H9 (cell line): ENCODE measurements around the gene NEK6. TPM values are rescaled to one million over a fixed set of nuclear protein-coding genes. Genes with fewer than 3 reads are reported as not detected.
A peak's percentile ranks its signal among the peaks of the same experiment; 100 is the strongest.

Experiments
- DNase-seq: peaks from one replicate; pipeline ENCODE4 v3.0.0-alpha.2; 2017
- H2AFZ ChIP-seq: one replicate; pipeline ENCODE4 v1.6.1; 2013; ENCODE audit warnings: mild to moderate bottlenecking, low read length, control low read depth, moderate library complexity
- H2AK5ac ChIP-seq: 2 replicates; pipeline ENCODE4 v1.6.1; 2013; ENCODE audit warnings: low read length, control low read depth, mixed read lengths; ENCODE audit not compliant: insufficient read length
- H2BK120ac ChIP-seq: one replicate; pipeline ENCODE4 v1.6.1; 2013; ENCODE audit warnings: low read depth, mild to moderate bottlenecking, low read length, control low read depth, inconsistent platforms; ENCODE audit not compliant: poor library complexity, severe bottlenecking
- H2BK12ac ChIP-seq: 2 replicates; pipeline ENCODE4 v1.6.1; 2013; ENCODE audit warnings: low read length, control low read depth, mixed read lengths, low read depth; ENCODE audit not compliant: insufficient read length
- H2BK15ac ChIP-seq: 2 replicates; pipeline ENCODE4 v1.6.1; 2013; ENCODE audit warnings: low read depth, low read length, control low read depth
- H2BK20ac ChIP-seq: one replicate; pipeline ENCODE4 v1.6.1; 2013; ENCODE audit warnings: low read depth, mild to moderate bottlenecking, low read length, control low read depth, inconsistent platforms; ENCODE audit not compliant: poor library complexity, severe bottlenecking
- H2BK5ac ChIP-seq: 2 replicates; pipeline ENCODE4 v1.6.1; 2013; ENCODE audit warnings: low read length, control low read depth, mixed read lengths; ENCODE audit not compliant: insufficient read length
- H3K14ac ChIP-seq: 2 replicates; pipeline ENCODE4 v1.6.1; 2013; ENCODE audit warnings: low read length, control low read depth; ENCODE audit not compliant: insufficient read depth
- H3K18ac ChIP-seq: 2 replicates; pipeline ENCODE4 v1.6.1; 2013; ENCODE audit warnings: low read depth, mild to moderate bottlenecking, mixed read lengths, low read length, control low read depth; ENCODE audit not compliant: insufficient read length
- H3K23ac ChIP-seq: 2 replicates; pipeline ENCODE4 v1.6.1; 2013; ENCODE audit warnings: low read length, control low read depth, mixed read lengths, low read depth; ENCODE audit not compliant: insufficient read length
- H3K23me2 ChIP-seq: 2 replicates; pipeline ENCODE4 v1.6.1; 2013; ENCODE audit warnings: low read depth, mild to moderate bottlenecking, mixed read lengths, low read length, control low read depth; ENCODE audit not compliant: insufficient read length, poor library complexity, severe bottlenecking
- H3K27ac ChIP-seq: 2 replicates; pipeline ENCODE4 v1.5.1; 2013; ENCODE audit warnings: low read length, control low read depth, mixed read lengths, low read depth; ENCODE audit not compliant: insufficient read length
- H3K27me3 ChIP-seq: 2 replicates; pipeline ENCODE4 v1.6.1; 2013; ENCODE audit warnings: low read length, control low read depth, inconsistent platforms; ENCODE audit not compliant: insufficient read depth
- H3K4ac ChIP-seq: 2 replicates; pipeline ENCODE4 v1.6.1; 2013; ENCODE audit warnings: low read depth, mild to moderate bottlenecking, control low read depth, inconsistent platforms, low read length, moderate library complexity
- H3K4me1 ChIP-seq: 2 replicates; pipeline ENCODE4 v1.6.1; 2013; ENCODE audit warnings: low read length, control low read depth, inconsistent platforms; ENCODE audit not compliant: insufficient read depth
- H3K4me2 ChIP-seq: 2 replicates; pipeline ENCODE4 v1.6.1; 2013; ENCODE audit warnings: low read length, control low read depth, mixed read lengths; ENCODE audit not compliant: insufficient read length, insufficient read depth
- H3K56ac ChIP-seq: 2 replicates; pipeline ENCODE4 v1.6.1; 2013; ENCODE audit warnings: low read depth, mild to moderate bottlenecking, mixed read lengths, low read length, control low read depth; ENCODE audit not compliant: insufficient read length
- H3K79me1 ChIP-seq: 2 replicates; pipeline ENCODE4 v1.6.1; 2013; ENCODE audit warnings: low read depth, mild to moderate bottlenecking, moderate library complexity, low read length, control low read depth, inconsistent platforms; ENCODE audit not compliant: insufficient read depth, poor library complexity, severe bottlenecking
- H3K79me2 ChIP-seq: 2 replicates; pipeline ENCODE4 v1.6.1; 2013; ENCODE audit warnings: low read length, control low read depth, inconsistent platforms; ENCODE audit not compliant: insufficient read depth
- H3K9ac ChIP-seq: 2 replicates; pipeline ENCODE4 v1.6.1; 2013; ENCODE audit warnings: low read length, control low read depth, mixed read lengths; ENCODE audit not compliant: insufficient read length; ENCODE audit errors: extremely low read depth
- H3K9me3 ChIP-seq: one replicate; pipeline ENCODE4 v1.6.1; 2013; ENCODE audit warnings: low read depth, low read length, inconsistent platforms; ENCODE audit not compliant: control insufficient read depth
- H3T11ph ChIP-seq: one replicate; pipeline ENCODE4 v1.6.1; 2013; ENCODE audit warnings: mild to moderate bottlenecking, low read length, control low read depth, inconsistent platforms
- H4K20me1 ChIP-seq: one replicate; pipeline ENCODE4 v1.6.1; 2013; ENCODE audit not compliant: control insufficient read depth, insufficient read length, insufficient read depth
- H4K5ac ChIP-seq: 2 replicates; pipeline ENCODE4 v1.6.1; 2013; ENCODE audit warnings: low read depth, mild to moderate bottlenecking, mixed read lengths, low read length, control low read depth; ENCODE audit not compliant: insufficient read length
- H4K8ac ChIP-seq: replicated peaks from 2 replicates; pipeline ENCODE4 v1.6.1; 2013; ENCODE audit warnings: low read length, control low read depth, mixed read lengths, low read depth; ENCODE audit not compliant: insufficient read length
- H4K91ac ChIP-seq: 2 replicates; pipeline ENCODE4 v1.6.1; 2013; ENCODE audit warnings: low read depth, mild to moderate bottlenecking, moderate library complexity, mixed read lengths, low read length, control low read depth; ENCODE audit not compliant: insufficient read length
- H3K27ac Mint-ChIP-seq, 3 experiments: 2 replicates in 2 of 3; 3 replicates in 1 of 3; pipeline ENCODE4 v1.8.0; 2020 to 2021; ENCODE audit warnings: mixed read lengths in 3 of 3, mild to moderate bottlenecking in 1 of 3, moderate library complexity in 1 of 3
- H3K27me3 Mint-ChIP-seq: 2 replicates; pipeline ENCODE4 v1.8.0; 2021; ENCODE audit warnings: low read depth, mild to moderate bottlenecking, moderate library complexity, mixed read lengths
- H3K36me3 Mint-ChIP-seq, 3 experiments: 2 replicates in 2 of 3; 3 replicates in 1 of 3; pipeline ENCODE4 v1.8.0; 2020 to 2021; ENCODE audit warnings: low read depth in 3 of 3, mixed read lengths in 3 of 3; ENCODE audit not compliant: insufficient read depth in 1 of 3
- H3K4me1 Mint-ChIP-seq, 2 experiments: 2 replicates each; pipeline ENCODE4 v1.8.0; 2020; ENCODE audit warnings: mixed read lengths in 2 of 2
- H3K4me3 Mint-ChIP-seq, 2 experiments: 2 replicates in 1 of 2; 3 replicates in 1 of 2; pipeline ENCODE4 v1.8.0; 2020 to 2021; ENCODE audit warnings: mild to moderate bottlenecking in 2 of 2, mixed read lengths in 2 of 2, moderate library complexity in 1 of 2
- H3K9me3 Mint-ChIP-seq, 2 experiments: 2 replicates in 1 of 2; 3 replicates in 1 of 2; pipeline ENCODE4 v1.8.0; 2020; ENCODE audit warnings: mild to moderate bottlenecking in 2 of 2, mixed read lengths in 2 of 2, moderate library complexity in 1 of 2
- WGBS: extraction: QIAGEN DNeasy Blood & Tissue Kit; methylation state at CpG from one replicate; pipeline ENCODE4 v1.1.7; 2013; ENCODE audit warnings: missing lambda C conversion rate, low lambda C conversion rate, mixed read lengths; ENCODE audit not compliant: insufficient read length; ENCODE audit errors: extremely low coverage; 5-methylcytosine and 5-hydroxymethylcytosine counted together
- total RNA-seq: library from RNA; stranded (reverse); gene quantifications from 2 replicates; pipeline ENCODE4 v1.2.1, GENCODE V29; 2021
- TF ChIP-seq, protein P1 (sequence below): fragments of 200-600 bp; sonication (generic); conservative IDR thresholded peaks from 3 replicates; pipeline ENCODE4 v1.8.0; 2021; ENCODE audit warnings: antibody characterized with exemption, mild to moderate bottlenecking

NEK6 gene
- total RNA-seq, 1 experiment from 2014 or later, result 14.3 TPM

DNA sequence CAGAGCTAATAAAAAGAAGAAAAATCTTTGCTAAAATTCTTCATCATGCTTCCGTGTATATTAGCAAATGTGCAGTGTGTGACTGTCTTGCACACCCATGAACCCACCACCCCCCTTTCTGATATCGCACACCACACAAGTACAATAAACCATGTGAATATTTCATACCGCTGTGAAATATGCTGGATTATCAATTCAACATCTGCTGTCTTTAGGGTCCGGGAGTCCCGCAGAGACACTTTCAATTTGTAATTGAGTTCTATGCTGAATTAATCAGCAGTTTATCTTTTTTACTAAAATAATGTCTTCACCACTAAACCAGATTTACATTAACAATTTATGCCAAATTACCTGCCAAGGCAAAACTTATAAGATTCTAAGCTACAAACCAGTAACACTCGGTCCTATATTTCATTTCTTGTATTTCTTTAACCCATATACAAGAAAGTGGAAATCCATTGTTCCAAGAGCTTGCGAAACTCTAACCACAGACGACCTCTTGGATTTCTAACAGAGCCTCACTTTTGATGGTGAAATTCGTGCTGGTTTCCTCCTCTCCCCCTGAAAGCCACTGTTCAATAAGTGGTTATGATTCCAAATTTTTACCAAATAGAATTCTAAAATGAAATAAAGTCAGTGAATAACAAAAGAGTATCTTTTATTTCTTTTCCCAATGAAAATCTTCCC, 113.3 kb downstream of the NEK6 start:
- H2BK15ac ChIP-seq, result no peak overlapping the region
- Mint-ChIP-seq H3K27ac (0 out of 7 replicates have a peak overlapping the region, but pooled peaks of 1 of the 3 experiments have one; percentile 6), H3K4me3 (no peak overlapping the region), H3K4me1 (peaks cover 19 to 27% of the 10 kb centered on the region in 2 experiments), H3K27me3 (no peaks in the 10 kb centered on the region), H3K36me3 (peaks cover 11 to 18% (median 13%) of the 10 kb centered on the region in 3 experiments), H3K9me3 (peaks cover 0 to 3% of the 10 kb centered on the region in 2 experiments; a peak in 3 of 5 replicates)
- no peak overlapping the region for H2BK5ac ChIP-seq
- no peak overlapping the region for H3K23ac ChIP-seq
- no peak overlapping the region for H2BK20ac ChIP-seq
- TF ChIP-seq, protein P1, sequence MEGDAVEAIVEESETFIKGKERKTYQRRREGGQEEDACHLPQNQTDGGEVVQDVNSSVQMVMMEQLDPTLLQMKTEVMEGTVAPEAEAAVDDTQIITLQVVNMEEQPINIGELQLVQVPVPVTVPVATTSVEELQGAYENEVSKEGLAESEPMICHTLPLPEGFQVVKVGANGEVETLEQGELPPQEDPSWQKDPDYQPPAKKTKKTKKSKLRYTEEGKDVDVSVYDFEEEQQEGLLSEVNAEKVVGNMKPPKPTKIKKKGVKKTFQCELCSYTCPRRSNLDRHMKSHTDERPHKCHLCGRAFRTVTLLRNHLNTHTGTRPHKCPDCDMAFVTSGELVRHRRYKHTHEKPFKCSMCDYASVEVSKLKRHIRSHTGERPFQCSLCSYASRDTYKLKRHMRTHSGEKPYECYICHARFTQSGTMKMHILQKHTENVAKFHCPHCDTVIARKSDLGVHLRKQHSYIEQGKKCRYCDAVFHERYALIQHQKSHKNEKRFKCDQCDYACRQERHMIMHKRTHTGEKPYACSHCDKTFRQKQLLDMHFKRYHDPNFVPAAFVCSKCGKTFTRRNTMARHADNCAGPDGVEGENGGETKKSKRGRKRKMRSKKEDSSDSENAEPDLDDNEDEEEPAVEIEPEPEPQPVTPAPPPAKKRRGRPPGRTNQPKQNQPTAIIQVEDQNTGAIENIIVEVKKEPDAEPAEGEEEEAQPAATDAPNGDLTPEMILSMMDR, result no peak
- H3K4ac ChIP-seq, result no peak overlapping the region
- no peak overlapping the region for H3K56ac ChIP-seq
- no peaks in the 10 kb centered on the region for H3K23me2 ChIP-seq
- H3T11ph ChIP-seq, result no peak overlapping the region
- H3K18ac ChIP-seq, result no peak overlapping the region
- H3K27ac ChIP-seq, result no peak overlapping the region
- H3K4me2 ChIP-seq, result no peak overlapping the region
- no peak overlapping the region for H2AK5ac ChIP-seq
- H3K9ac ChIP-seq, result no peak overlapping the region
- no peaks in the 10 kb centered on the region for H3K9me3 ChIP-seq
- H2AFZ ChIP-seq, result no peak overlapping the region
- H3K14ac ChIP-seq, result no peak overlapping the region
- H4K5ac ChIP-seq, result no peak overlapping the region
- no peak for DNase-seq
- no peaks in the 10 kb centered on the region for H4K20me1 ChIP-seq
- H4K8ac ChIP-seq, result no peak overlapping the region
- WGBS, result no CpG with 5 or more reads among the region's 9 CpGs
- H3K79me2 ChIP-seq, result peaks cover 2% of the 10 kb centered on the region; the same call in 1 of the 2 replicates
- no peak overlapping the region for H2BK120ac ChIP-seq
- no peak overlapping the region for H4K91ac ChIP-seq
- no peaks in the 10 kb centered on the region for H3K79me1 ChIP-seq
- no peaks in the 10 kb centered on the region for H3K27me3 ChIP-seq
- peaks cover 2% of the 10 kb centered on the region; the same call in 1 of the 2 replicates for H3K4me1 ChIP-seq
- no peak overlapping the region for H2BK12ac ChIP-seq
